ENCODE results near the gene ZBTB33. TPM values are rescaled to one million over a fixed set of nuclear protein-coding genes. Genes with fewer than 3 reads are reported as not detected.

The ZBTB33 gene
- total and polyA plus RNA-seq, 2 experiments from 2014 or later, result 3.9 to 14.0 TPM

- H3K4me2 ChIP-seq, result no peak overlapping the region
- H3K4me1 ChIP-seq (ENCODE audit: insufficient read depth), result no peaks in the 10 kb centered on the region
- DNase-seq (ENCODE audit: low spot score), result peak; percentile 76
- no peaks in the 10 kb centered on the region for H3K36me3 ChIP-seq (ENCODE audit: insufficient read depth)
- no peaks in the 10 kb centered on the region for H3K27me3 ChIP-seq (ENCODE audit: insufficient read depth)
- peak; percentile 69 to 79 for TF ChIP-seq CTCF (conservative IDR thresholded peaks at IDR 0.05; ENCODE audit: low read depth in 2 of 2)
- no peak for TF ChIP-seq EZH2phosphoT487 (IDR thresholded peaks at IDR 0.05; ENCODE audit: unreplicated experiment)
- H3K9me2 ChIP-seq (ENCODE audit: insufficient read depth), result no peaks in the 10 kb centered on the region
- ATAC-seq, result peak; percentile 91
- H3F3A ChIP-seq (replicated peaks; ENCODE audit: low read depth), result no peaks in the 10 kb centered on the region
- H3K27ac ChIP-seq (ENCODE audit: low read depth), result no peak overlapping the region
- Mint-ChIP-seq H3K9me3 (no peaks in the 10 kb centered on the region), H3K36me3 (ENCODE audit: low read depth) (no peaks in the 10 kb centered on the region), H3K4me1 (peaks cover 4% of the 10 kb centered on the region; the same call in 2 of the 3 replicates), H3K27ac (no peak overlapping the region), H3K4me3 (no peak overlapping the region), H3K27me3 (ENCODE audit: insufficient read depth, low read depth, poor library complexity) (no peaks in the 10 kb centered on the region)
- no peak overlapping the region for H2AFZ ChIP-seq
- H4K20me1 ChIP-seq (replicated peaks; ENCODE audit: insufficient read depth), result no peaks in the 10 kb centered on the region
- H3K79me2 ChIP-seq (replicated peaks; ENCODE audit: insufficient read depth), result no peaks in the 10 kb centered on the region
- H3K4me3 ChIP-seq, result no peak overlapping the region
These were observed 37.0 kb upstream of the ZBTB33 start for GRCh38 chrX:120213438-120214265.

- H3K4me1 Mint-ChIP-seq, result peaks cover 6% of the 10 kb centered on the region
- no peaks in the 10 kb centered on the region for H3K36me3 ChIP-seq (ENCODE audit: insufficient read depth)
These were observed 27.2 kb upstream of the ZBTB33 start for GRCh38 chrX:120223374-120223773.

More at GRCh38 chrX:120223374-120223773, 27.2 kb upstream of the ZBTB33 start:
- Mint-ChIP-seq H3K9me3 (no peaks in the 10 kb centered on the region), H3K27ac (no peak overlapping the region), H3K4me3 (no peak overlapping the region), H3K27me3 (ENCODE audit: insufficient read depth, low read depth, poor library complexity) (peaks cover 2% of the 10 kb centered on the region), H3K36me3 (ENCODE audit: low read depth) (peaks cover 11% of the 10 kb centered on the region; the same call in 1 of the 3 replicates)
- Histone ChIP-seq H2AFZ (no peak overlapping the region), H3K4me2 (no peak overlapping the region), H3K4me3 (no peak overlapping the region), H3F3A (replicated peaks; ENCODE audit: low read depth) (no peaks in the 10 kb centered on the region), H3K27me3 (ENCODE audit: insufficient read depth) (no peaks in the 10 kb centered on the region), H4K20me1 (replicated peaks; ENCODE audit: insufficient read depth) (no peaks in the 10 kb centered on the region; the same call in 1 of the 2 replicates), H3K9me2 (ENCODE audit: insufficient read depth) (no peaks in the 10 kb centered on the region), H3K4me1 (ENCODE audit: insufficient read depth) (no peaks in the 10 kb centered on the region), H3K79me2 (replicated peaks; ENCODE audit: insufficient read depth) (no peaks in the 10 kb centered on the region), H3K27ac (ENCODE audit: low read depth) (no peak overlapping the region)
- TF ChIP-seq EZH2phosphoT487 (IDR thresholded peaks at IDR 0.05; ENCODE audit: unreplicated experiment), result no peak
- no peak for TF ChIP-seq ZNF462 (CRISPR knock-in tag; IDR thresholded peaks at IDR 0.05)
- no peak for TF ChIP-seq NANOG (IDR thresholded peaks at IDR 0.05; ENCODE audit: borderline replicate concordance)
- TF ChIP-seq JUNB (IDR thresholded peaks at IDR 0.05; ENCODE audit: unreplicated experiment), result no peak
- no peak for TF ChIP-seq ZNF331 (CRISPR knock-in tag; IDR thresholded peaks at IDR 0.05; ENCODE audit: low read depth)
- TF ChIP-seq REST (IDR thresholded peaks at IDR 0.05; ENCODE audit: unreplicated experiment), result no peak
- TF ChIP-seq CREB1 (CRISPR knock-in tag; IDR thresholded peaks at IDR 0.05; ENCODE audit: low read depth), result no peak
- DNase-seq (ENCODE audit: low spot score), result no peak
- ATAC-seq, result no peak

Measured in GM23338 (cell line).